ENCODE results near the gene MCOLN1.

DNA sequence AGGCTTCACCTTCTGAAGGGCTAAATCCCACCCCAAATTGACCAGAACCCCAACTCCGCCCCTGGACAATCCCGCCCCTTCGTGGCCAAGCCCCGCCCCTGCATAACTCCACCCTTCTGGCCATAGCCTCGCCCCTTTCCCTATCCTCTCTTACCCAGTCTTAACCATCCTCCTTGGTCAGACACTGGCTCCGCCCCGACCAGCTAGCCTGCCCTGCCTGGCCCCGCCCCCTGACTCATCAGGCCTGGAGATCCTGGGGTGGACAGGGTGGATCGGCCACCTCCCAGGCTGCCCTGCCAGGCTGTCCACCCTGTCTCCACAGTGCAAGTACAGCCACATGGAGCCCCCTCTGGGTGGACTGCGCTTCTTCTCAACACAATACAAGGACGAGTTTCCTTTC is 14.5 kb upstream of the MCOLN1 start:
- TF ChIP-seq, protein P1, sequence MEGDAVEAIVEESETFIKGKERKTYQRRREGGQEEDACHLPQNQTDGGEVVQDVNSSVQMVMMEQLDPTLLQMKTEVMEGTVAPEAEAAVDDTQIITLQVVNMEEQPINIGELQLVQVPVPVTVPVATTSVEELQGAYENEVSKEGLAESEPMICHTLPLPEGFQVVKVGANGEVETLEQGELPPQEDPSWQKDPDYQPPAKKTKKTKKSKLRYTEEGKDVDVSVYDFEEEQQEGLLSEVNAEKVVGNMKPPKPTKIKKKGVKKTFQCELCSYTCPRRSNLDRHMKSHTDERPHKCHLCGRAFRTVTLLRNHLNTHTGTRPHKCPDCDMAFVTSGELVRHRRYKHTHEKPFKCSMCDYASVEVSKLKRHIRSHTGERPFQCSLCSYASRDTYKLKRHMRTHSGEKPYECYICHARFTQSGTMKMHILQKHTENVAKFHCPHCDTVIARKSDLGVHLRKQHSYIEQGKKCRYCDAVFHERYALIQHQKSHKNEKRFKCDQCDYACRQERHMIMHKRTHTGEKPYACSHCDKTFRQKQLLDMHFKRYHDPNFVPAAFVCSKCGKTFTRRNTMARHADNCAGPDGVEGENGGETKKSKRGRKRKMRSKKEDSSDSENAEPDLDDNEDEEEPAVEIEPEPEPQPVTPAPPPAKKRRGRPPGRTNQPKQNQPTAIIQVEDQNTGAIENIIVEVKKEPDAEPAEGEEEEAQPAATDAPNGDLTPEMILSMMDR (conservative IDR thresholded peaks at IDR 0.05; ENCODE audit: low read depth, low read length) = no peak
- no peak for TF ChIP-seq EZH2 (IDR thresholded peaks at IDR 0.05; ENCODE audit: low read length, unreplicated experiment)
- TF ChIP-seq EZH2phosphoT487 (IDR thresholded peaks at IDR 0.05; ENCODE audit: borderline replicate concordance, low read length) = no peak

Data from PC-3 (cell line).